Transverse colon (tissue), 4 donors: ENCODE results near the gene GPC2. TPM values are rescaled to one million over a fixed set of nuclear protein-coding genes. Genes with fewer than 3 reads are reported as not detected.

Source experiments
- DNase-seq: peaks from one replicate; pipeline ENCODE4 v3.0.0-alpha.2; 2019
- H3K27ac ChIP-seq, 4 donors: fragments of 200-600 bp; sonication (generic); 2 replicates each; pipeline ENCODE4 v1.5.1; 2016 to 2018; ENCODE audit warnings: inconsistent platforms in 4 of 4
- H3K27me3 ChIP-seq: fragments of 200-600 bp; sonication (generic); 2 replicates; pipeline ENCODE4 v1.5.1; 2017; ENCODE audit warnings: inconsistent platforms
- H3K36me3 ChIP-seq, 4 donors: fragments of 200-600 bp; sonication (generic); 2 replicates each; pipeline ENCODE4 v1.5.1; 2017 to 2019; ENCODE audit warnings: inconsistent platforms in 4 of 4
- H3K4me1 ChIP-seq, 4 donors: fragments of 200-600 bp; sonication (generic); 2 replicates each; pipeline ENCODE4 v1.5.1; 2017 to 2020; ENCODE audit warnings: inconsistent platforms in 4 of 4
- H3K4me3 ChIP-seq, 4 donors: fragments of 200-600 bp; sonication (generic); 1 replicate in 1 of 4; 2 replicates in 3 of 4; pipeline versions ENCODE4 v1.5.1 to v1.6.1; 2017 to 2019; ENCODE audit warnings: inconsistent platforms in 4 of 4
- H3K9me3 ChIP-seq, 2 donors: fragments of 200-600 bp; sonication (generic); 2 replicates each; pipeline ENCODE4 v1.5.1; 2017 to 2019; ENCODE audit warnings: inconsistent platforms in 2 of 2
- EP300 ChIP-seq: sonication (generic); formaldehyde crosslinking; IDR thresholded peaks from one replicate; pipeline ENCODE4 v1.6.1; 2017; ENCODE audit warnings: antibody characterized with exemption, low read depth
- POLR2A ChIP-seq: fragments of 450-650 bp; IDR thresholded peaks from one replicate; pipeline ENCODE4 v1.6.1; 2016; ENCODE audit warnings: antibody characterized with exemption, mild to moderate bottlenecking, moderate library complexity
- POLR2AphosphoS5 ChIP-seq, 3 donors: sonication (generic); formaldehyde crosslinking; IDR thresholded peaks; one replicate each; pipeline ENCODE4 v1.6.1; 2016; ENCODE audit warnings: antibody characterized with exemption in 3 of 3
- WGBS, 2 donors: methylation state at CpG; one replicate each; pipeline ENCODE4 v1.1.5; 2018; ENCODE audit warnings: low coverage in 1 of 2; 5-methylcytosine and 5-hydroxymethylcytosine counted together
- in situ Hi-C, 4 donors: fragments of 200-750 bp; cut with MboI; loops; one replicate each; pipeline versions ENCODE4 v1.15.0 to v1.15.1; 2017; ENCODE audit warnings: low sequenced_read_pairs in 3 of 4, low pct_ligation_motif_present in 1 of 4, low pct_unique_long_range_greater_than_20kb in 1 of 4
- intact Hi-C: fragments of 100-400 bp; cut with DNase I; formaldehyde crosslinking; loops from one replicate; pipeline ENCODE4 v1.15.1; 2023; ENCODE audit warnings: low total_unique reads
- total RNA-seq, 4 donors: library from RNA; depleted of rRNA; stranded (reverse); fragments of >200 nt; gene quantifications; one replicate each; pipeline ENCODE4 v1.1.0, GENCODE V29; 2016
- TF ChIP-seq, protein P1 (sequence below), 5 experiments: fragments of 200-600 bp in 3 of 5; fragments of 450-650 bp in 2 of 5; sonication (generic) in 3 of 5; IDR thresholded peaks; 1 replicate in 2 of 5; 2 replicates in 3 of 5; pipeline ENCODE4 v1.5.1; 2016 to 2017; ENCODE audit warnings: antibody characterized with exemption in 5 of 5, inconsistent platforms in 3 of 5, mild to moderate bottlenecking in 2 of 5, moderate library complexity in 1 of 5

Gene GPC2
- total RNA-seq, 4 donors from 2014 or later: 3.5 to 17.2 (median 12.5) TPM; not detected in 1

GRCh38 chr7:100167912-100168323 is 9.3 kb downstream of the GPC2 start:
- intact Hi-C loops (no loop called here), in situ Hi-C loops (no loop called here)
- no peaks in the 10 kb centered on the region for H3K9me3 ChIP-seq
- DNase-seq: peak; percentile 40
- no peaks in the 10 kb centered on the region for H3K36me3 ChIP-seq
- peak; percentile 14 for TF ChIP-seq POLR2A
- TF ChIP-seq, protein P1, sequence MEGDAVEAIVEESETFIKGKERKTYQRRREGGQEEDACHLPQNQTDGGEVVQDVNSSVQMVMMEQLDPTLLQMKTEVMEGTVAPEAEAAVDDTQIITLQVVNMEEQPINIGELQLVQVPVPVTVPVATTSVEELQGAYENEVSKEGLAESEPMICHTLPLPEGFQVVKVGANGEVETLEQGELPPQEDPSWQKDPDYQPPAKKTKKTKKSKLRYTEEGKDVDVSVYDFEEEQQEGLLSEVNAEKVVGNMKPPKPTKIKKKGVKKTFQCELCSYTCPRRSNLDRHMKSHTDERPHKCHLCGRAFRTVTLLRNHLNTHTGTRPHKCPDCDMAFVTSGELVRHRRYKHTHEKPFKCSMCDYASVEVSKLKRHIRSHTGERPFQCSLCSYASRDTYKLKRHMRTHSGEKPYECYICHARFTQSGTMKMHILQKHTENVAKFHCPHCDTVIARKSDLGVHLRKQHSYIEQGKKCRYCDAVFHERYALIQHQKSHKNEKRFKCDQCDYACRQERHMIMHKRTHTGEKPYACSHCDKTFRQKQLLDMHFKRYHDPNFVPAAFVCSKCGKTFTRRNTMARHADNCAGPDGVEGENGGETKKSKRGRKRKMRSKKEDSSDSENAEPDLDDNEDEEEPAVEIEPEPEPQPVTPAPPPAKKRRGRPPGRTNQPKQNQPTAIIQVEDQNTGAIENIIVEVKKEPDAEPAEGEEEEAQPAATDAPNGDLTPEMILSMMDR (IDR thresholded peaks at IDR 0.05): no peak
- H3K27ac ChIP-seq: peak overlapping the region; percentile 78 to 85 (median 80)
- H3K4me3 ChIP-seq: peak overlapping the region; percentile 33 to 51 (median 36)
- peaks cover 10 to 45% (median 34%) of the 10 kb centered on the region in 4 donors for H3K4me1 ChIP-seq
- H3K27me3 ChIP-seq: peaks cover 16% of the 10 kb centered on the region
- WGBS, 2 donors: 2% methylated on average over 11 of the region's 11 CpGs; no CpG with 5 or more reads in 1 of the 2 donors

- no peak for DNase-seq
- peak overlapping the region in 2 of 4 donors; percentile 36 to 51 for H3K4me3 ChIP-seq
- H3K27me3 ChIP-seq: peaks cover 16% of the 10 kb centered on the region
- WGBS, 2 donors: 51% methylated on average over 14 of the region's 14 CpGs; no CpG with 5 or more reads in 1 of the 2 donors
- TF ChIP-seq, protein P1 (IDR thresholded peaks at IDR 0.05): no peak
- TF ChIP-seq EP300: no peak
- no peak for TF ChIP-seq POLR2AphosphoS5 (IDR thresholded peaks at IDR 0.05)
- no peak for TF ChIP-seq POLR2A
- intact Hi-C loops (no loop called here), in situ Hi-C loops (no loop called here)
- H3K9me3 ChIP-seq: no peaks in the 10 kb centered on the region
- peak overlapping the region; percentile 78 to 85 (median 80) for H3K27ac ChIP-seq
- H3K4me1 ChIP-seq: peaks cover 10 to 49% (median 35%) of the 10 kb centered on the region in 4 donors
- H3K36me3 ChIP-seq: no peaks in the 10 kb centered on the region
These were observed 9.9 kb downstream of the GPC2 start for GRCh38 chr7:100166970-100167911.

DNA sequence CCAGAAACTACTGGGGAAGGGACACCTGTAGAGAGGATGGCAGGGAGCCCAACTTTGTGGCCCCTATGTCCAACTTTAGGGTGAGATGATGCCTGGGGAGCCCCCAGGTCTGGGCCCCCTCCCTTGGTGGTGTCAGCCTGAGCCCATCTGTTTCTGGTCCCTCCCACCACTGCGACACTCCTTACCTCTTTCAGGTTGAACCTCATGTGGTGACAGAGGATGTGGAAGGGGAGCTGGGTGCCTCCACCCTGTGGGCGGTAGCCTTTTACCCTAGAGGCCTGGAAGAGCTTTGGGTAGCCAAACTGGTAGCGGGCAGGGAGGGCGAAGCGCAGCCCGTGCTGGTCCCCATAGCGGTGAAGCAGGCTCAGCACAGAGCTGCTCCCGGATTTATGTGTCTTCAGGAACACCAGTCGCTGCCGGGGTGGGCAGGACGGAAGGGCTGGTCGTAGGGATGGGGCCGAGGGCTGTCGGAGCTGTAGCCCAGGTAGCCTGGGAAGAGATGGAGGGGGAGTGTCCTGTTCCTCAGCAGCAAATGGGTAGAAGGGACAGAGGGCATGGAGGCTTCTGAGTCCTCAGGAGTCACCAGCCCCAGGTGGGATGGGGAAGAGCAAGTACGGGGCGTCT is 10.8 kb downstream of the GPC2 start:
- no peaks in the 10 kb centered on the region for H3K9me3 ChIP-seq
- no peak for DNase-seq
- no peak for TF ChIP-seq POLR2A
- TF ChIP-seq, protein P1 (IDR thresholded peaks at IDR 0.05): no peak
- no peak for TF ChIP-seq EP300
- no peak for TF ChIP-seq POLR2AphosphoS5 (IDR thresholded peaks at IDR 0.05)
- intact Hi-C loops (no loop called here), in situ Hi-C loops (no loop called here)
- WGBS, 2 donors: 80 to 83% methylated on average over 2 to 16 of the region's 16 CpGs
- no peak overlapping the region for H3K4me3 ChIP-seq
- H3K27ac ChIP-seq: no peak overlapping the region
- no peaks in the 10 kb centered on the region for H3K36me3 ChIP-seq
- peaks cover 10% of the 10 kb centered on the region for H3K27me3 ChIP-seq
- H3K4me1 ChIP-seq: peaks cover 10 to 44% (median 30%) of the 10 kb centered on the region in 4 donors

GRCh38 chr7:100163871-100164270 is 13.3 kb downstream of the GPC2 start:
- Histone ChIP-seq H3K4me3 (no peak overlapping the region), H3K27me3 (no peaks in the 10 kb centered on the region), H3K27ac (peak overlapping the region in 1 of 4 donors; percentile 72), H3K4me1 (peaks cover 10 to 34% (median 25%) of the 10 kb centered on the region in 4 donors), H3K36me3 (no peaks in the 10 kb centered on the region), H3K9me3 (no peaks in the 10 kb centered on the region)
- intact Hi-C loops: no loop called here
- no peak for TF ChIP-seq POLR2AphosphoS5 (IDR thresholded peaks at IDR 0.05)
- TF ChIP-seq EP300: no peak
- TF ChIP-seq, protein P1 (IDR thresholded peaks at IDR 0.05): no peak
- TF ChIP-seq POLR2A: no peak
- no peak for DNase-seq
- WGBS, 2 donors: 50 to 85% methylated on average over 1 to 5 of the region's 5 CpGs
- in situ Hi-C loops: no loop called here
